HL-60 (cell line): ENCODE measurements around the gene LRRK1.

ENCODE experiments used
- DNase-seq, 2 experiments: peaks; one replicate each; pipeline ENCODE4 v3.0.0-alpha.2; 2010 to 2020; ENCODE audit warnings: low read depth in 1 of 2, low spot score in 1 of 2
- H3K27ac ChIP-seq: fragments of 250-450 bp; sonication (Bioruptor Pico); replicated peaks from 2 replicates; pipeline ENCODE4 v1.5.1; 2020; ENCODE audit warnings: mild to moderate bottlenecking, moderate library complexity
- H3K27me3 ChIP-seq: fragments of 250-450 bp; sonication (Bioruptor Pico); 2 replicates; pipeline ENCODE4 v1.5.1; 2021; ENCODE audit warnings: mild to moderate bottlenecking, moderate library complexity; ENCODE audit not compliant: insufficient read depth, poor library complexity, severe bottlenecking
- H3K4me3 ChIP-seq: replicated peaks from 2 replicates; pipeline ENCODE4 v1.5.1; 2011; ENCODE audit warnings: mild to moderate bottlenecking, control low read depth, low read length; ENCODE audit not compliant: insufficient read depth
- CTCF ChIP-seq: IDR thresholded peaks from one replicate; pipeline ENCODE4 v1.5.1; 2011; ENCODE audit warnings: low read length, control low read depth, inconsistent platforms; ENCODE audit not compliant: insufficient read depth
- GABPA ChIP-seq: IDR thresholded peaks from 2 replicates; pipeline ENCODE4 v1.6.1; 2012; ENCODE audit warnings: low read depth
- POLR2AphosphoS5 ChIP-seq: IDR thresholded peaks from 2 replicates; pipeline ENCODE4 v1.6.1; 2012; ENCODE audit warnings: low read depth
- REST ChIP-seq: IDR thresholded peaks from 2 replicates; pipeline ENCODE4 v1.6.1; 2012; ENCODE audit warnings: low read depth; ENCODE audit not compliant: insufficient replicate concordance
- SPI1 ChIP-seq: IDR thresholded peaks from 2 replicates; pipeline ENCODE4 v1.6.1; 2012; ENCODE audit warnings: low read depth, mild to moderate bottlenecking, borderline replicate concordance

The LRRK1 gene

GRCh38 chr15:100879464-100880138 lies 39.6 kb upstream of the LRRK1 start, which contains the start of gene ALDH1A3:
Gene ALDH1A3 (plus strand): TSS chr15:100879831. CDS start chr15:100879908, 77 bp downstream.
- peaks cover 50% of the 10 kb centered on the region for H3K27me3 ChIP-seq
- TF ChIP-seq REST = no peak
- TF ChIP-seq SPI1 = no peak
- no peak for TF ChIP-seq POLR2AphosphoS5
- H3K27ac ChIP-seq = no peak within 1 kb of the TSS
- peak in 1 of 2 experiments; percentile 33 for DNase-seq
- peak within 1 kb of the TSS; percentile 38 for H3K4me3 ChIP-seq

GRCh38 chr15:100880139-100880896 lies 38.8 kb upstream of the LRRK1 start:
- Histone ChIP-seq H3K4me3 (no peak overlapping the region), H3K27me3 (peaks cover 56% of the 10 kb centered on the region), H3K27ac (no peak overlapping the region)
- TF ChIP-seq POLR2AphosphoS5 (no peak), CTCF (no peak), GABPA (no peak), SPI1 (no peak), REST (no peak)
- no peak for DNase-seq

- no peak for DNase-seq
- H3K27me3 ChIP-seq = peaks cover 57% of the 10 kb centered on the region
- no peak for TF ChIP-seq GABPA
- TF ChIP-seq CTCF = no peak
- TF ChIP-seq SPI1 = no peak
- TF ChIP-seq REST = no peak
- no peak for TF ChIP-seq POLR2AphosphoS5
- no peak overlapping the region for H3K4me3 ChIP-seq
- H3K27ac ChIP-seq = no peak overlapping the region
Observed at GRCh38 chr15:100880897-100881242, 38.3 kb upstream of the LRRK1 start.
